ENCODE measurements around the gene TAF11.
"Not testable (repeated sequence)": the region's sequence is repeated elsewhere in the genome, so short reads cannot be mapped to it uniquely, and the experiment has no call there.

The TAF11 gene

GRCh38 chr6:34904990-34905613 is 17.3 kb upstream of the TAF11 start:
- peak in 1 of 2 donors; percentile 4 for DNase-seq

GRCh38 chr6:34901930-34902329 is 14.1 kb upstream of the TAF11 start:
- no peak for DNase-seq

GRCh38 chr6:34900321-34901031 is 12.6 kb upstream of the TAF11 start:
- no peak for DNase-seq

- DNase-seq: not testable (repeated sequence)
These were observed 11.9 kb upstream of the TAF11 start for GRCh38 chr6:34899748-34900147.

GRCh38 chr6:34897716-34898115 is 9.9 kb upstream of the TAF11 start:
- no peak for DNase-seq

GRCh38 chr6:34897130-34897529 is 9.3 kb upstream of the TAF11 start:
- DNase-seq: no peak

- no peak for DNase-seq
These were observed 6.9 kb upstream of the TAF11 start for GRCh38 chr6:34894693-34895092.

- DNase-seq: no peak
These were observed 3.5 kb upstream of the TAF11 start for GRCh38 chr6:34891296-34891695.

- no peak for DNase-seq
These were observed 2.7 kb upstream of the TAF11 start for GRCh38 chr6:34890533-34890925.

- DNase-seq: peak; percentile 89 to 95
These were observed 1.2 kb upstream of the TAF11 start, which contains the start of gene ANKS1A for GRCh38 chr6:34888874-34889555. ANKS1A (plus strand) TSS chr6:34889255; CDS start chr6:34889403, 148 bp downstream.

GRCh38 chr6:34888514-34888856 is 643 bp upstream of the TAF11 start:
- DNase-seq: no peak

- DNase-seq: not testable (repeated sequence)
These were observed 2.0 kb downstream of the TAF11 start for GRCh38 chr6:34885837-34886236.

- no peak for DNase-seq
These were observed 2.8 kb downstream of the TAF11 start for GRCh38 chr6:34884996-34885395.

- DNase-seq: not testable (repeated sequence)
These were observed 3.8 kb downstream of the TAF11 start for GRCh38 chr6:34884073-34884472.

- DNase-seq: no peak
These were observed 9.9 kb downstream of the TAF11 start for GRCh38 chr6:34877869-34878485.

GRCh38 chr6:34877259-34877658 is 10.6 kb downstream of the TAF11 start:
- no peak for DNase-seq

GRCh38 chr6:34876472-34876871 is 11.4 kb downstream of the TAF11 start:
- DNase-seq: no peak

GRCh38 chr6:34875292-34876213 is 12.3 kb downstream of the TAF11 start:
- DNase-seq: no peak

GRCh38 chr6:34872332-34872731 is 15.5 kb downstream of the TAF11 start:
- no peak for DNase-seq

- DNase-seq: no peak
These were observed 16.0 kb downstream of the TAF11 start for GRCh38 chr6:34871853-34872252.

GRCh38 chr6:34867484-34867883 is 20.4 kb downstream of the TAF11 start:
- no peak for DNase-seq

- no peak for DNase-seq
These were observed 21.3 kb downstream of the TAF11 start for GRCh38 chr6:34866509-34866908.

GRCh38 chr6:34865107-34865506 is 22.7 kb downstream of the TAF11 start:
- no peak for DNase-seq
